GM12878 (cell line): ENCODE measurements around the gene NEUROD6. TPM values are rescaled to one million over a fixed set of nuclear protein-coding genes. Genes with fewer than 3 reads are reported as not detected.

Source experiments
- ATAC-seq: fragments of 200-7000 bp; cut with Tn5 transposase; 3 replicates; pipeline ENCODE4 v1.9.1; 2020; ENCODE audit warnings: mild to moderate bottlenecking, moderate library complexity
- BruUV-seq: library from RNA; stranded (reverse); fragments of 400-500 nt; replicated peaks from 2 replicates; lab custom pipeline; 2021; lab: Mats Ljungman, UMichigan
- CTCF ChIA-PET: fragments of 300-600 bp; sonication (Branson Sonifier 250); formaldehyde crosslinking; extraction: SDS; loops from one replicate; lab custom pipeline; 2021; ENCODE audit warnings: inconsistent platforms; lab: Yijun Ruan, JAX
- POLR2A ChIA-PET: fragments of 350-600 bp; formaldehyde crosslinking; extraction: SDS; loops from one replicate; lab custom pipeline; 2021; ENCODE audit warnings: inconsistent platforms; lab: Charles Lee
- RAD21 ChIA-PET: fragments of 300-600 bp; sonication (Branson Sonifier 250); formaldehyde crosslinking; loops from one replicate; lab custom pipeline; 2023; ENCODE audit warnings: antibody characterized with exemption; ENCODE audit not compliant: unreplicated experiment; lab: Charles Lee
- SMC1A ChIA-PET: fragments of 300-600 bp; sonication (Branson Sonifier 250); formaldehyde crosslinking; loops from one replicate; lab custom pipeline; 2023; ENCODE audit not compliant: unreplicated experiment, uncharacterized antibody; lab: Charles Lee
- DNase-seq: peaks from one replicate; pipeline ENCODE4 v3.0.0-alpha.2; 2011; ENCODE audit warnings: low read depth, low spot score
- FAIRE-seq: peaks from 3 replicates; lab custom pipeline; 2011; peaks lifted over from hg19 to GRCh38; lab: Jason Lieb, UNC
- H2AFZ ChIP-seq: 2 replicates; pipeline ENCODE4 v1.6.0; 2011; ENCODE audit warnings: low read depth, low read length, control low read depth; ENCODE audit not compliant: control insufficient read depth
- H3K27ac ChIP-seq: 2 replicates; pipeline ENCODE4 v1.5.1; 2011; ENCODE audit warnings: control low read depth; ENCODE audit not compliant: control insufficient read depth, insufficient read depth
- H3K27me3 ChIP-seq, 2 experiments: replicated peaks in 1 of 2; 2 replicates each; pipeline versions ENCODE4 v1.6.0 to v1.6.1; 2011; ENCODE audit warnings: low read length in 1 of 2; ENCODE audit not compliant: control insufficient read depth in 2 of 2, insufficient read depth in 2 of 2
- H3K36me3 ChIP-seq, 2 experiments: 2 replicates each; pipeline ENCODE4 v1.5.1; 2011; ENCODE audit warnings: low read length in 1 of 2; ENCODE audit not compliant: control insufficient read depth in 2 of 2, insufficient read depth in 2 of 2
- H3K4me1 ChIP-seq: 2 replicates; pipeline ENCODE4 v1.6.1; 2011; ENCODE audit warnings: mild to moderate bottlenecking, low read length, moderate library complexity, mixed read lengths; ENCODE audit not compliant: control insufficient read depth, insufficient read depth
- H3K4me2 ChIP-seq: 2 replicates; pipeline ENCODE4 v1.6.0; 2011; ENCODE audit warnings: control low read depth; ENCODE audit not compliant: control insufficient read depth, insufficient read depth
- H3K4me3 ChIP-seq: fragments of 200-600 bp; sonication (generic); 2 replicates; pipeline ENCODE4 v1.5.1; 2016
- H3K79me2 ChIP-seq: 2 replicates; pipeline ENCODE4 v1.6.0; 2011; ENCODE audit warnings: low read length; ENCODE audit not compliant: control insufficient read depth, insufficient read depth
- H3K9ac ChIP-seq: 2 replicates; pipeline ENCODE4 v1.8.0; 2011; ENCODE audit warnings: low read length, control low read depth, mixed read lengths; ENCODE audit not compliant: control insufficient read depth, insufficient read depth
- H3K9me3 ChIP-seq: replicated peaks from 3 replicates; pipeline ENCODE4 v1.5.1; 2011; ENCODE audit warnings: mild to moderate bottlenecking, low read length; ENCODE audit not compliant: control insufficient read depth, insufficient read depth
- H4K20me1 ChIP-seq: 2 replicates; pipeline ENCODE4 v1.6.0; 2011; ENCODE audit not compliant: control insufficient read depth, insufficient read depth
- BHLHE40 ChIP-seq, 2 experiments: fragments of 450-650 bp in 1 of 2; IDR thresholded peaks; 2 replicates each; pipeline ENCODE4 v1.6.1; 2011 to 2017; ENCODE audit warnings: low read depth in 2 of 2, borderline replicate concordance in 1 of 2, improper control_type of control experiment in 1 of 2, low read length in 1 of 2, mild to moderate bottlenecking in 1 of 2
- CTCF ChIP-seq, 3 experiments: IDR thresholded peaks in 2 of 3; conservative IDR thresholded peaks in 1 of 3; 2 replicates each; pipeline ENCODE4 v1.5.1; 2011; ENCODE audit warnings: low read depth in 3 of 3, low read length in 3 of 3, mild to moderate bottlenecking in 3 of 3, control low read depth in 2 of 3, moderate library complexity in 2 of 3, inconsistent platforms in 1 of 3, mixed read lengths in 1 of 3; ENCODE audit not compliant: control insufficient read depth in 2 of 3, insufficient read depth in 1 of 3; ENCODE audit errors: extremely low read depth in 1 of 3
- FOXK2 ChIP-seq: fragments of 450-650 bp; IDR thresholded peaks from 2 replicates; pipeline ENCODE4 v1.6.1; 2017; ENCODE audit warnings: mild to moderate bottlenecking, moderate library complexity
- HCFC1 ChIP-seq: fragments of 150-350 bp; IDR thresholded peaks from 2 replicates; pipeline ENCODE4 v1.6.1; 2014; ENCODE audit warnings: low read length
- MYC ChIP-seq: IDR thresholded peaks from 2 replicates; pipeline ENCODE4 v1.6.1; 2011; ENCODE audit warnings: mild to moderate bottlenecking, low read length, moderate library complexity, inconsistent platforms; ENCODE audit not compliant: insufficient read depth, insufficient replicate concordance, insufficient read length, severe bottlenecking
- NFYB ChIP-seq: IDR thresholded peaks from 2 replicates; pipeline ENCODE4 v1.6.1; 2011; ENCODE audit warnings: low read depth, mild to moderate bottlenecking, low read length, improper control_type of control experiment, moderate library complexity; ENCODE audit not compliant: insufficient read depth
- NR2F1 ChIP-seq: fragments of 450-650 bp; conservative IDR thresholded peaks from 2 replicates; pipeline ENCODE4 v1.6.1; 2017; ENCODE audit warnings: mild to moderate bottlenecking
- NRF1 ChIP-seq: conservative IDR thresholded peaks from 2 replicates; pipeline ENCODE4 v1.6.1; 2011; ENCODE audit warnings: mild to moderate bottlenecking, low read depth, low read length, improper control_type of control experiment
- POLR2A ChIP-seq: IDR thresholded peaks from 2 replicates; pipeline ENCODE4 v1.6.1; 2011; ENCODE audit warnings: low read depth, mild to moderate bottlenecking, low read length
- RB1 ChIP-seq: fragments of 450-650 bp; formaldehyde crosslinking; IDR thresholded peaks from 2 replicates; pipeline ENCODE4 v1.6.1; 2017; ENCODE audit warnings: mild to moderate bottlenecking, borderline replicate concordance
- STAT1 ChIP-seq: fragments of 450-650 bp; conservative IDR thresholded peaks from 2 replicates; pipeline ENCODE4 v1.6.1; 2014; ENCODE audit warnings: antibody characterized with exemption, mild to moderate bottlenecking
- ZNF207 ChIP-seq: fragments of 450-650 bp; IDR thresholded peaks from 2 replicates; pipeline ENCODE4 v1.6.1; 2014; ENCODE audit warnings: antibody characterized with exemption, mild to moderate bottlenecking, borderline replicate concordance
- WGBS: methylation state at CpG from one replicate; pipeline ENCODE4 v1.1.6; 2016; ENCODE audit warnings: low lambda C conversion rate; ENCODE audit not compliant: insufficient replicate concordance, insufficient coverage; ENCODE audit errors: missing lambda C conversion rate; 5-methylcytosine and 5-hydroxymethylcytosine counted together
- in situ Hi-C: fragments of 300-500 bp; cut with MboI; formaldehyde crosslinking; loops from 9 replicates; pipeline ENCODE4 v1.14.3; 2018; ENCODE audit warnings: mixed read lengths
- intact Hi-C: fragments of 100-400 bp; cut with micrococcal nuclease; formaldehyde crosslinking; loops from one replicate; pipeline ENCODE4 v1.14.2; 2022; ENCODE audit not compliant: unreplicated experiment
- polyA plus RNA-seq, 11 experiments: library from polyadenylated mRNA; depleted of rRNA in 4 of 11; unstranded in 6 of 11; stranded (reverse) in 5 of 11; fragments of >200 nt; fragmentation: Nextera tagmentation in 4 of 11; fragmentation: Illumina TruSeq in 1 of 11; extraction: Ambion mirVana in 4 of 11; extraction: Trizol in 1 of 11; gene quantifications; 1 replicate in 1 of 11; 2 replicates in 10 of 11; pipeline versions ENCODE4 v1.2.1 to v1.2.3, GENCODE V29; 2011 to 2016; ENCODE audit warnings: inconsistent platforms in 2 of 11, missing spikeins in 2 of 11, low read depth in 1 of 11
- total RNA-seq, 4 experiments: library from RNA; depleted of rRNA in 3 of 4; stranded (reverse); fragments of >200 nt in 3 of 4; fragmentation: Illumina TruSeq in 1 of 4; extraction: Trizol in 1 of 4; gene quantifications; 2 replicates each; pipeline versions ENCODE4 v1.2.1 to v1.2.3, GENCODE V29; 2013 to 2021

NEUROD6 gene
- total and polyA plus RNA-seq, 10 of the 15 experiments (the other 5 are each of a cell fraction or from before 2014, with no cell fraction given) = not detected

GRCh38 chr7:31312889-31313288 lies 27.6 kb downstream of the NEUROD6 start (continued):
- TF ChIP-seq CTCF (IDR thresholded peaks at IDR 0.05 in 2 of 3, conservative IDR thresholded peaks at IDR 0.05 in 1 of 3; ENCODE audit: control insufficient read depth in 2 of 3, extremely low read depth in 1 of 3, insufficient read depth in 1 of 3, low read depth in 3 of 3, low read length in 3 of 3) (no peak), NRF1 (no peak), STAT1 (no peak), MYC (no peak), RB1 (no peak), ZNF207 (no peak)

GRCh38 chr7:31311552-31311951 lies 29.0 kb downstream of the NEUROD6 start:
- Histone ChIP-seq H3K4me3 (no peak overlapping the region), H3K4me2 (no peak overlapping the region), H3K9ac (no peak overlapping the region), H3K36me3 (no peaks in the 10 kb centered on the region), H2AFZ (no peak overlapping the region), H3K9me3 (no peaks in the 10 kb centered on the region), H3K79me2 (no peaks in the 10 kb centered on the region), H3K27ac (no peak overlapping the region), H4K20me1 (no peaks in the 10 kb centered on the region), H3K27me3 (peaks cover 0 to 3% of the 10 kb centered on the region in 2 experiments; a peak in 1 of 4 replicates), H3K4me1 (no peaks in the 10 kb centered on the region)
- ATAC-seq = no peak
- no TSS peak for BruUV-seq
- FAIRE-seq = no peak
- intact Hi-C loops (no loop called here), in situ Hi-C loops (no loop called here)
- ChIA-PET SMC1A (interaction anchor here (0.6 kb wide), 1 partner anchor 40 kb away, joined by 3 read pairs; no protein-coding TSS in a partner anchor), RAD21 (no interaction called here), CTCF (interaction anchor here (1.9 kb wide), 1 partner anchor 12 kb away, joined by 5 read pairs; no protein-coding TSS in a partner anchor), POLR2A (interaction anchor here (0.6 kb wide), 1 partner anchor 728 kb away, joined by 3 read pairs; no protein-coding TSS in a partner anchor)
- TF ChIP-seq NR2F1 (no peak), NFYB (no peak), HCFC1 (no peak), FOXK2 (no peak), POLR2A (no peak), BHLHE40 (IDR thresholded peaks at IDR 0.05; ENCODE audit: borderline replicate concordance in 1 of 2, low read depth in 2 of 2, low read length in 1 of 2) (no peak)
- DNase-seq = no peak
- WGBS = 22% methylated on average over 5 of the region's 6 CpGs
